OCI-LY3 (cell line): Measurements from ENCODE around the gene TMEM184B.

Experiments
- H2AFZ ChIP-seq: fragments of 200-600, 300-600 bp; shearing (Covaris generic); 2 replicates; pipeline ENCODE4 v1.6.0; 2014; ENCODE audit warnings: antibody characterized with exemption, low read depth, low read length
- H3K27ac ChIP-seq: fragments of 200-600, 300-600 bp; sonication (generic); 2 replicates; pipeline ENCODE4 v1.5.1; 2014; ENCODE audit warnings: mild to moderate bottlenecking, low read length, moderate library complexity, mixed read lengths
- H3K27me3 ChIP-seq: fragments of 200-600, 300-600 bp; sonication (generic); 2 replicates; pipeline ENCODE4 v1.6.1; 2014; ENCODE audit warnings: low read depth, low read length, mixed read lengths
- H3K36me3 ChIP-seq: fragments of 200-600, 300-600 bp; sonication (generic); replicated peaks from 2 replicates; pipeline ENCODE3; 2014; ENCODE audit warnings: low read depth, low read length, mixed read lengths
- H3K4me1 ChIP-seq: fragments of 300-600, 200-600 bp; sonication (generic); 2 replicates; pipeline ENCODE4 v1.6.1; 2014; ENCODE audit warnings: low read length, mixed read lengths
- H3K4me2 ChIP-seq: fragments of 200-600, 300-600 bp; sonication (generic); 2 replicates; pipeline ENCODE4 v1.6.1; 2014; ENCODE audit warnings: low read length, mixed read lengths
- H3K4me3 ChIP-seq: fragments of 300-600, 200-600 bp; sonication (generic); 2 replicates; pipeline ENCODE4 v1.5.1; 2014; ENCODE audit warnings: antibody characterized with exemption, mild to moderate bottlenecking, low read length, moderate library complexity
- H3K79me2 ChIP-seq: fragments of 300-600, 200-600 bp; shearing (Covaris generic); 2 replicates; pipeline ENCODE4 v1.6.1; 2014; ENCODE audit warnings: mild to moderate bottlenecking, low read length, mixed read lengths
- H3K9ac ChIP-seq: fragments of 300-600, 200-600 bp; shearing (Covaris generic); 2 replicates; pipeline ENCODE4 v1.6.0; 2014; ENCODE audit warnings: mild to moderate bottlenecking, low read length, moderate library complexity
- H3K9me3 ChIP-seq: fragments of 200-600, 300-600 bp; shearing (Covaris generic); 2 replicates; pipeline ENCODE4 v1.6.1; 2014; ENCODE audit warnings: low read length, mixed read lengths; ENCODE audit not compliant: insufficient read depth
- H4K20me1 ChIP-seq: fragments of 200-600, 300-600 bp; sonication (generic); 2 replicates; pipeline ENCODE4 v1.6.1; 2016; ENCODE audit warnings: low read length, mixed read lengths; ENCODE audit not compliant: insufficient read depth
- EZH2phosphoT487 ChIP-seq: fragments of 200-600 bp; shearing (Covaris generic); IDR thresholded peaks from 2 replicates; pipeline ENCODE4 v1.6.1; 2018; ENCODE audit warnings: antibody characterized with exemption, mixed run types, low read depth
- TF ChIP-seq, protein P1 (sequence below): fragments of 200-600, 300-600 bp; sonication (generic); IDR thresholded peaks from 2 replicates; pipeline ENCODE4 v1.5.1; 2014; ENCODE audit warnings: antibody characterized with exemption, low read length, low read depth

Gene TMEM184B

DNA sequence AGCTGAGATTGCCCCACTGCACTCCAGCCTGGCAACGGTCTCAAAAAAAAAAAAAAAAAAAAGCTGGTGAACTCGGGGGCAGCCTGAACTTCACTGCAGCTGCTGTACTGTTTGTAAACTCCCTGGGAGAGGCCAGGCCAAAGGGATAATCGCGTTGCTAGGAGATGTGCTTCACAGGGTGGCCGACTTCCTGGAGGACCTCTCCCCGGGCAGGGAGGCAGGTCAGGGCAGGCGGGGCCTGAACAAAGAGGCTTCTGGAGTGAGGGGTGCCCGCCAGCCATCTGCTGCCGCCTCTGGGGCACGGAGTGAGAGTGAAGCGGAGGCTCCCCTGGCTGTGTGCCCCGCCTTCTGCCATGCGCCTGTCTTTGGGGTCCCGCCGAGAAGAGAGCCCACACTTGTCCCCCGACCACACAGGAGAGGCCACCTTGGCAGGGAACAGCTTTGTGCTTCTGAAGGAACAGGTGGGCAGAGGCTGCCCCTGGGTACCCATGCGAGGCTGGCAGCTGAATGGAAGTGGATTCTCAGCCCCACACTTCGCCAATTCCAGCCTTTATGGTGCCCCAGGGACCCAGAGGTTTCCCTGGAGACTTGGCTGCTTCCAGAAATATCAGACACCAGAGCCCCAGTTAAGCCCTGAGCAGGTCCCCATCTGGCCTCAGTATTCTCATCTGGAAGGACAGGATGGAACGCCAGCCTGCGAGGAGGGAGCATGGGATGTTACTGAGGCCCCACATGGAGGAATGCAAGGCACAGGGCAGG is 29.6 kb downstream of the TMEM184B start:
- H3K36me3 ChIP-seq, result peaks cover 73% of the 10 kb centered on the region
- H3K9me3 ChIP-seq, result no peaks in the 10 kb centered on the region
- H3K27ac ChIP-seq, result no peak overlapping the region; the same call in 1 of the 2 replicates
- H4K20me1 ChIP-seq, result peaks cover 52% of the 10 kb centered on the region
- H3K79me2 ChIP-seq, result peaks cover 34% of the 10 kb centered on the region
- no peak overlapping the region for H3K9ac ChIP-seq
- H3K4me3 ChIP-seq, result no peak overlapping the region
- peaks cover 15% of the 10 kb centered on the region for H3K4me1 ChIP-seq
- H3K4me2 ChIP-seq, result no peak overlapping the region
- no peaks in the 10 kb centered on the region for H3K27me3 ChIP-seq
- no peak overlapping the region for H2AFZ ChIP-seq
- TF ChIP-seq, protein P1, sequence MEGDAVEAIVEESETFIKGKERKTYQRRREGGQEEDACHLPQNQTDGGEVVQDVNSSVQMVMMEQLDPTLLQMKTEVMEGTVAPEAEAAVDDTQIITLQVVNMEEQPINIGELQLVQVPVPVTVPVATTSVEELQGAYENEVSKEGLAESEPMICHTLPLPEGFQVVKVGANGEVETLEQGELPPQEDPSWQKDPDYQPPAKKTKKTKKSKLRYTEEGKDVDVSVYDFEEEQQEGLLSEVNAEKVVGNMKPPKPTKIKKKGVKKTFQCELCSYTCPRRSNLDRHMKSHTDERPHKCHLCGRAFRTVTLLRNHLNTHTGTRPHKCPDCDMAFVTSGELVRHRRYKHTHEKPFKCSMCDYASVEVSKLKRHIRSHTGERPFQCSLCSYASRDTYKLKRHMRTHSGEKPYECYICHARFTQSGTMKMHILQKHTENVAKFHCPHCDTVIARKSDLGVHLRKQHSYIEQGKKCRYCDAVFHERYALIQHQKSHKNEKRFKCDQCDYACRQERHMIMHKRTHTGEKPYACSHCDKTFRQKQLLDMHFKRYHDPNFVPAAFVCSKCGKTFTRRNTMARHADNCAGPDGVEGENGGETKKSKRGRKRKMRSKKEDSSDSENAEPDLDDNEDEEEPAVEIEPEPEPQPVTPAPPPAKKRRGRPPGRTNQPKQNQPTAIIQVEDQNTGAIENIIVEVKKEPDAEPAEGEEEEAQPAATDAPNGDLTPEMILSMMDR, result no peak
- TF ChIP-seq EZH2phosphoT487, result no peak

DNA sequence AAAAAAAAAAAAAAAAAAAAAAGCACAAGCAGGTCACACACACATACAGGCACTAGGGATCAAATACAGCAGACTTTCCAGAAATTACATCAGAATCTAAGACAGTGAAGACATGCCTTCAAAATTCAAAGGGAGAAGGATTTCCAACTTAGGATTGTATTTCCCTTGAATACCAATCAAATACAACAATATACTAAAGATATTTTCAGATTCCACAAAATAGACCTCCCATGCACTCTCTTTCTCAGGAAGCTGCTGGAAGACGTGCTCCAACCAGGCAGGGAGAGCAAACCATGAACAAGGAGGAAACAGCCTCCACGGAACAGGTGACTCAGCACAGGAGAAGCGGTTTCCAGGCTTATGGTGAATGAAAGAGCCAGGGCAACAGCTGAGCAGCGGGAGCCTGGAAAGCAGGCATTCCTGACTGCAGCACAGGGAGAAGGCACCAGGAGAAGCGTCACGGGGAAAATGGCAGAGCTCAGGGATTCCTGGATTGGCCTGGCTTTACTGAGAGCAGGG is 32.0 kb downstream of the TMEM184B start:
- Histone ChIP-seq H3K4me1 (peaks cover 15% of the 10 kb centered on the region), H3K4me3 (no peak overlapping the region), H3K79me2 (peaks cover 29% of the 10 kb centered on the region), H3K9me3 (no peaks in the 10 kb centered on the region), H2AFZ (no peak overlapping the region), H3K36me3 (peaks cover 66% of the 10 kb centered on the region), H3K27ac (no peak overlapping the region), H3K27me3 (no peaks in the 10 kb centered on the region), H3K4me2 (no peak overlapping the region), H3K9ac (no peak overlapping the region), H4K20me1 (peaks cover 39% of the 10 kb centered on the region)
- no peak for TF ChIP-seq EZH2phosphoT487
- TF ChIP-seq, protein P1, result no peak

DNA sequence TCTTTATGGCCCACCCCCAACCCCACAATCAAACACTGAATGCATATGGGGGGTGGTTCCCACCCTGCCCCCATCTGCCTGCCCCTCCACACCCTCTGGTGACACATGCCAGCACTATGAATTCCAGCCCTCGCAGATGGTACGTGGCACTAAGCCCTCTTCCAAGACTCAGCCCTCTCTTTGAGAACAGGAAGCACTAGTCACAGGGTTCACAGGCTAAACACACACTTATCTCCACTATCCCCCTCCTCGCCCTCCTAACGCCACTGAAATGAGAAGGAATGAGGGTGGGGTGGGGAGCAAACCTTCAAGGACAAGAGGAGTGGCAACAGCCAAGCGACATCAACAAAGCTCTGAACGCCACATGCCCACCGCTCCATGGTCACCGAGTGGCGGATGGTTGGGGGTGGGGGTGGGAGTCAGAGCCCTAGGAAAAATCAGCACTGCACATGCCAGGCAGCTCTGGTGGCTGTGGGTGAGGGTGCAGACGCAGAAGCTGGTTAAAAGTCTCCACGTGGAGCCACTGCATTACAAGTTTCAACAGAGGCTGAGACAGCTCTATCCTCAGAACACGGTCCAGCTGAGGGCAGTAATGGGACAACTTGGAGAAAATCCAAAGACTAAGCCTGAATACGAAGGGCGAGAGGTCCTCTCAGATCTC is 33.6 kb downstream of the TMEM184B start:
- no peak overlapping the region for H3K9ac ChIP-seq
- H3K4me2 ChIP-seq, result no peak overlapping the region
- H3K4me1 ChIP-seq, result peaks cover 15% of the 10 kb centered on the region
- no peaks in the 10 kb centered on the region for H3K27me3 ChIP-seq
- H3K4me3 ChIP-seq, result no peak overlapping the region
- H4K20me1 ChIP-seq, result peaks cover 52% of the 10 kb centered on the region
- no peaks in the 10 kb centered on the region for H3K9me3 ChIP-seq
- H2AFZ ChIP-seq, result no peak overlapping the region
- no peak overlapping the region for H3K27ac ChIP-seq
- TF ChIP-seq EZH2phosphoT487, result no peak
- TF ChIP-seq, protein P1, result no peak
- H3K79me2 ChIP-seq, result peaks cover 29% of the 10 kb centered on the region
- H3K36me3 ChIP-seq, result peaks cover 77% of the 10 kb centered on the region

DNA sequence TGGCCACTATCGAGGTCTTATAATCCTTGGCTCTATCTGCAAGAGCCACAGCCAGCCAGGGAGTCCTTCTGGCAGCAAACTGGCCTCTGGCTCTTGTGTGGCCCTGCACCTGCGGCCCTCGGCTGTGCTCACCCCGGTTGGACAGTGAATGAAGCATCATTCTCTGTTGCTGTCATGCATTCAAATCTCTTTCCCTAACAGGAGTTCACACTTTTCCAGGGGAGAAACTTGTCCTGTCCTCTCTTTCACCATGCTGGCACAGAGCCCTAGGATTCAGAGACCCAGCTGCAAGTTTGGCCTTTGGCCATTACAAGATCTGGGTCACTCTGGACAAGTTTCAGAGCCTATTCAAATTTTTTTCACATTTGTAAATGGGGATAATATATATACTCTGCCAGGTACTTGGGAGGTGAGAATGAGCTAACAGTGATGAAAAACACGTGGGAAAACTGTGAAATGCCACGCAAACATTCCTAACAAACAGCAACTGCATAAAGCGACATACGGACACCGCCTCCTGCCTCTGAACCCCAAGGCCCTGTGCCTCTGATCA is 34.2 kb downstream of the TMEM184B start:
- Histone ChIP-seq H3K4me1 (peaks cover 13% of the 10 kb centered on the region), H3K36me3 (peaks cover 73% of the 10 kb centered on the region), H3K27ac (no peak overlapping the region), H3K9ac (no peak overlapping the region), H4K20me1 (peaks cover 47% of the 10 kb centered on the region), H3K9me3 (no peaks in the 10 kb centered on the region), H3K4me3 (no peak overlapping the region), H3K27me3 (no peaks in the 10 kb centered on the region), H3K79me2 (peaks cover 28% of the 10 kb centered on the region), H2AFZ (no peak overlapping the region), H3K4me2 (no peak overlapping the region)
- TF ChIP-seq, protein P1, result no peak
- TF ChIP-seq EZH2phosphoT487, result no peak
